Endodermal cell (in vitro differentiated cells): ENCODE measurements around the gene ROR1. TPM values are rescaled to one million over a fixed set of nuclear protein-coding genes. Genes with fewer than 3 reads are reported as not detected.
A peak's percentile ranks its signal among the peaks of the same experiment; 100 is the strongest.

Experiments used
- DNase-seq: peaks from one replicate; pipeline ENCODE4 v3.0.0-alpha.2; 2017
- H3K27ac ChIP-seq: 2 replicates; pipeline ENCODE4 v1.5.1; 2013; ENCODE audit warnings: mild to moderate bottlenecking, low read depth, low read length, moderate library complexity
- H3K27me3 ChIP-seq: 2 replicates; pipeline ENCODE4 v1.6.1; 2013; ENCODE audit warnings: mild to moderate bottlenecking, low read length, moderate library complexity; ENCODE audit not compliant: insufficient read depth, control insufficient read depth, poor library complexity, severe bottlenecking
- H3K36me3 ChIP-seq: 2 replicates; pipeline ENCODE4 v1.7.0; 2013; ENCODE audit warnings: mild to moderate bottlenecking, low read length, moderate library complexity; ENCODE audit not compliant: control insufficient read depth, insufficient read depth
- H3K4me1 ChIP-seq: one replicate; pipeline ENCODE4 v1.7.0; 2013; ENCODE audit warnings: low read length; ENCODE audit not compliant: control insufficient read depth, insufficient read depth
- H3K4me3 ChIP-seq: 2 replicates; pipeline ENCODE4 v1.5.1; 2013; ENCODE audit warnings: mild to moderate bottlenecking, low read length, moderate library complexity
- H3K9ac ChIP-seq: 2 replicates; pipeline ENCODE4 v1.6.1; 2013; ENCODE audit warnings: mild to moderate bottlenecking, low read length, moderate library complexity; ENCODE audit not compliant: poor library complexity, severe bottlenecking; ENCODE audit errors: extremely low read depth
- H3K9me3 ChIP-seq: 2 replicates; pipeline ENCODE4 v1.6.1; 2013; ENCODE audit warnings: mild to moderate bottlenecking, low read length, moderate library complexity; ENCODE audit not compliant: control insufficient read depth
- H3K27ac Mint-ChIP-seq: 2 replicates; pipeline ENCODE4 v1.8.0; 2020; ENCODE audit warnings: mixed read lengths
- H3K27me3 Mint-ChIP-seq: 2 replicates; pipeline ENCODE4 v1.8.0; 2021; ENCODE audit warnings: mild to moderate bottlenecking, mixed read lengths; ENCODE audit not compliant: insufficient read depth
- H3K36me3 Mint-ChIP-seq: 2 replicates; pipeline ENCODE4 v1.8.0; 2020; ENCODE audit warnings: low read depth, mixed read lengths
- H3K4me1 Mint-ChIP-seq: 2 replicates; pipeline ENCODE4 v1.8.0; 2020; ENCODE audit warnings: mixed read lengths
- H3K4me3 Mint-ChIP-seq: 2 replicates; pipeline ENCODE4 v1.8.0; 2020; ENCODE audit warnings: mild to moderate bottlenecking, moderate library complexity, mixed read lengths
- H3K9me3 Mint-ChIP-seq: 2 replicates; pipeline ENCODE4 v1.8.0; 2020; ENCODE audit warnings: mild to moderate bottlenecking, mixed read lengths
- WGBS, 2 experiments: methylation state at CpG; one replicate each; pipeline versions ENCODE4 v1.1.5 to v1.1.7; 2013; ENCODE audit warnings: missing lambda C conversion rate in 2 of 2, mixed read lengths in 1 of 2; ENCODE audit not compliant: insufficient coverage in 1 of 2, insufficient read length in 1 of 2; 5-methylcytosine and 5-hydroxymethylcytosine counted together
- total RNA-seq, 2 donors: library from RNA; stranded (reverse); fragmentation: NEBNext Ultra II Directional in 1 of 2; extraction: Animal tissue kit (Norgen Biotek cat#: 25700) in 1 of 2; gene quantifications; 2 replicates in 1 of 2; 3 replicates in 1 of 2; pipeline ENCODE4 v1.2.1, GENCODE V29; 2021
- TF ChIP-seq, protein P1 (sequence below): fragments of 200-600 bp; sonication (generic); conservative IDR thresholded peaks from 2 replicates; pipeline ENCODE4 v1.5.0; 2021; ENCODE audit warnings: antibody characterized with exemption, mild to moderate bottlenecking

ROR1 gene
- total RNA-seq, 2 donors from 2014 or later: 77.4 to 77.9 TPM

GRCh38 chr1:64176659-64177058 lies 402.8 kb downstream of the ROR1 start:
- Mint-ChIP-seq H3K4me3 (no peak overlapping the region), H3K27ac (no peak overlapping the region), H3K27me3 (no peaks in the 10 kb centered on the region), H3K9me3 (no peaks in the 10 kb centered on the region), H3K4me1 (peaks cover 10% of the 10 kb centered on the region), H3K36me3 (peaks cover 52% of the 10 kb centered on the region)
- no peaks in the 10 kb centered on the region for H3K9me3 ChIP-seq
- no peak overlapping the region for H3K27ac ChIP-seq
- no peak overlapping the region for H3K9ac ChIP-seq
- TF ChIP-seq, protein P1, sequence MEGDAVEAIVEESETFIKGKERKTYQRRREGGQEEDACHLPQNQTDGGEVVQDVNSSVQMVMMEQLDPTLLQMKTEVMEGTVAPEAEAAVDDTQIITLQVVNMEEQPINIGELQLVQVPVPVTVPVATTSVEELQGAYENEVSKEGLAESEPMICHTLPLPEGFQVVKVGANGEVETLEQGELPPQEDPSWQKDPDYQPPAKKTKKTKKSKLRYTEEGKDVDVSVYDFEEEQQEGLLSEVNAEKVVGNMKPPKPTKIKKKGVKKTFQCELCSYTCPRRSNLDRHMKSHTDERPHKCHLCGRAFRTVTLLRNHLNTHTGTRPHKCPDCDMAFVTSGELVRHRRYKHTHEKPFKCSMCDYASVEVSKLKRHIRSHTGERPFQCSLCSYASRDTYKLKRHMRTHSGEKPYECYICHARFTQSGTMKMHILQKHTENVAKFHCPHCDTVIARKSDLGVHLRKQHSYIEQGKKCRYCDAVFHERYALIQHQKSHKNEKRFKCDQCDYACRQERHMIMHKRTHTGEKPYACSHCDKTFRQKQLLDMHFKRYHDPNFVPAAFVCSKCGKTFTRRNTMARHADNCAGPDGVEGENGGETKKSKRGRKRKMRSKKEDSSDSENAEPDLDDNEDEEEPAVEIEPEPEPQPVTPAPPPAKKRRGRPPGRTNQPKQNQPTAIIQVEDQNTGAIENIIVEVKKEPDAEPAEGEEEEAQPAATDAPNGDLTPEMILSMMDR: peak; percentile 22
- DNase-seq: no peak
- H3K4me3 ChIP-seq: no peak overlapping the region
- 93 to 97% methylated on average over 3 of the region's 3 CpGs for WGBS, 2 experiments
- H3K27me3 ChIP-seq: no peaks in the 10 kb centered on the region
- peaks cover 54% of the 10 kb centered on the region for H3K36me3 ChIP-seq
- H3K4me1 ChIP-seq: no peaks in the 10 kb centered on the region

DNA sequence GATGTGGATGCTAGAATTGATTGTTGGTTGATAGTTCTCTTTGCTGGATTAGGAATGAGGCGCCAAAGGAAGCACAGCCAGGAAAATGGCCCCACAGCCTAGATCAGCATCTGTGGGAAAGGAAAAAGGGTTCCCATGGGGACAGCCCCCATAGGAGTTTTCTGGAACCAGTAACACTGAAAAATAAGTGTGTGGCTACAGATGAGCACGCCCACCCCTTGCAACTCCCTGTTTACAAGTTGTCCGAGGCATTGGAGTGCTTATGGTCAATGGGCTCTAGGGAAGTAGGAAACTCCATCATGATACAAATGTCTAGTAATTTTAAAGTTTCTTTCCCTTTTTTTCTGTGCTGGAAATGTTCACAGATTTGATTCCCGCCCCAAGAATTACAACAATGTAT lies 405.8 kb downstream of the ROR1 start:
- no peak overlapping the region for H3K9ac ChIP-seq
- Mint-ChIP-seq H3K4me1 (peaks cover 4% of the 10 kb centered on the region), H3K27ac (no peak overlapping the region), H3K4me3 (no peak overlapping the region), H3K27me3 (no peaks in the 10 kb centered on the region), H3K36me3 (peaks cover 48% of the 10 kb centered on the region), H3K9me3 (no peaks in the 10 kb centered on the region)
- TF ChIP-seq, protein P1: no peak
- H3K27me3 ChIP-seq: no peaks in the 10 kb centered on the region
- H3K4me1 ChIP-seq: no peaks in the 10 kb centered on the region
- no peak for DNase-seq
- H3K4me3 ChIP-seq: no peak overlapping the region
- no peaks in the 10 kb centered on the region for H3K9me3 ChIP-seq
- H3K36me3 ChIP-seq: peaks cover 36% of the 10 kb centered on the region
- no peak overlapping the region for H3K27ac ChIP-seq
- WGBS, 2 experiments: 93 to 94% methylated on average over 4 of the region's 4 CpGs

DNA sequence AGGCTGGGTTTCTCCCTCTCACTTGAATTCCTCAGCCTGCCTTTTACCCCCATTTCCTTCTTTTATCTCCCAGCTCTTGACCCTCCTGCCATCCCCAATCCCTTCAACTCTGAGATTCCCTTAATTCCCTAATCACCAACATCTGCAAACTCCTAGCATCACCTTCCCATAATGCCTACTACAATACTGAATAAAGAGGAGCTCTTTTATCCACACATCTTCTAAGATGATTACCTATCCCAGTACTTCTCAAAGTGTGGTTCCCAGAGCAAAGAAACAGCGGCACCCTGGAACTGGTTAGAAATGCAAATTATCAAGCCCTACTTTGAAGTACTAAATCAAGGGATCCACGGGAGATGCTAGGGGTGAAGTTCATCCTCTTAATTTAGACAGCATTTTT lies 408.4 kb downstream of the ROR1 start:
- DNase-seq: no peak
- Mint-ChIP-seq H3K27me3 (no peaks in the 10 kb centered on the region), H3K4me1 (peaks cover 4% of the 10 kb centered on the region), H3K36me3 (peaks cover 33% of the 10 kb centered on the region), H3K9me3 (no peaks in the 10 kb centered on the region), H3K27ac (no peak overlapping the region), H3K4me3 (no peak overlapping the region)
- no peaks in the 10 kb centered on the region for H3K9me3 ChIP-seq
- no peak overlapping the region for H3K27ac ChIP-seq
- H3K9ac ChIP-seq: no peak overlapping the region
- no peaks in the 10 kb centered on the region for H3K4me1 ChIP-seq
- TF ChIP-seq, protein P1: no peak
- H3K27me3 ChIP-seq: no peaks in the 10 kb centered on the region
- no peak overlapping the region for H3K4me3 ChIP-seq
- peaks cover 22% of the 10 kb centered on the region for H3K36me3 ChIP-seq
- WGBS, 2 experiments: 86 to 97% methylated on average over 1 to 2 of the region's 2 CpGs
